Measurements from ENCODE around the gene HOXB6.

The HOXB6 gene

GRCh38 chr17:48609033-48609432, 4.2 kb upstream of the HOXB6 start:
- DNase-seq: no peak

- no peak for DNase-seq
These were observed 3.7 kb upstream of the HOXB6 start for GRCh38 chr17:48608494-48608834.

- no peak for DNase-seq
These were observed 2.3 kb upstream of the HOXB6 start for GRCh38 chr17:48606892-48607614.

GRCh38 chr17:48605991-48606891, 1.5 kb upstream of the HOXB6 start:
- DNase-seq: no peak

GRCh38 chr17:48605409-48605919, 678 bp upstream of the HOXB6 start:
- no peak for DNase-seq

GRCh38 chr17:48603959-48604769, 622 bp downstream of the HOXB6 start:
- DNase-seq: no peak

GRCh38 chr17:48601539-48602425, 3.0 kb downstream of the HOXB6 start:
- DNase-seq: no peak

- no peak for DNase-seq
These were observed 3.6 kb downstream of the HOXB6 start for GRCh38 chr17:48601207-48601538.

- no peak for DNase-seq
These were observed 4.3 kb downstream of the HOXB6 start for GRCh38 chr17:48600244-48601098.

GRCh38 chr17:48599354-48599753, 5.4 kb downstream of the HOXB6 start:
- no peak for DNase-seq

GRCh38 chr17:48598736-48599135, 6.0 kb downstream of the HOXB6 start:
- no peak for DNase-seq

GRCh38 chr17:48597778-48598631, 6.8 kb downstream of the HOXB6 start:
- DNase-seq: no peak

- no peak for DNase-seq
These were observed 7.3 kb downstream of the HOXB6 start for GRCh38 chr17:48597528-48597777.

GRCh38 chr17:48596735-48597527, 7.9 kb downstream of the HOXB6 start:
- DNase-seq: no peak

- DNase-seq: no peak
These were observed 8.6 kb downstream of the HOXB6 start for GRCh38 chr17:48596000-48596734.

- no peak for DNase-seq
These were observed 9.3 kb downstream of the HOXB6 start for GRCh38 chr17:48595278-48595999.

GRCh38 chr17:48594538-48595277, 10.1 kb downstream of the HOXB6 start:
- no peak for DNase-seq

Data from NCI-H2171 (cell line).